ENCODE data around the gene CKS2.

DNA sequence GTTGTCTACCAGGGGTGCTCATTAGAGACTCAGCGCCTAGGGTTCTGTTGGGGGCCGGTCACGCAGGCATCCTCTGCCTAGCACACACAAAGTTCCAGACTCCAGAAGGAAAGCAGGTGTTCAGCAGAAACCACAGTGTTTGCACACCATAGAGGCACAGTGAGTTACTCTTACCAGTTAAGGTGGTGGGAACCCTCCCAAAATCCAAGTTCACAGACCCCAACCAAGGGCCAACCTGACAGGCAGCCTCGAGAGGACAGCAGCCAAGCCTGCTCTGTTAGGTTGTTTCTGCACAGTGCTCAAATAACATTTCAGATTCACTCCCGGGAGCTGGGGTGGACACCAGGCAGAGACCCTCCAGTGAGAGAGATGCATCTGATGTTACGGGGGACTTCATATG lies 43.5 kb downstream of the CKS2 start:
- TF ChIP-seq, protein P1, sequence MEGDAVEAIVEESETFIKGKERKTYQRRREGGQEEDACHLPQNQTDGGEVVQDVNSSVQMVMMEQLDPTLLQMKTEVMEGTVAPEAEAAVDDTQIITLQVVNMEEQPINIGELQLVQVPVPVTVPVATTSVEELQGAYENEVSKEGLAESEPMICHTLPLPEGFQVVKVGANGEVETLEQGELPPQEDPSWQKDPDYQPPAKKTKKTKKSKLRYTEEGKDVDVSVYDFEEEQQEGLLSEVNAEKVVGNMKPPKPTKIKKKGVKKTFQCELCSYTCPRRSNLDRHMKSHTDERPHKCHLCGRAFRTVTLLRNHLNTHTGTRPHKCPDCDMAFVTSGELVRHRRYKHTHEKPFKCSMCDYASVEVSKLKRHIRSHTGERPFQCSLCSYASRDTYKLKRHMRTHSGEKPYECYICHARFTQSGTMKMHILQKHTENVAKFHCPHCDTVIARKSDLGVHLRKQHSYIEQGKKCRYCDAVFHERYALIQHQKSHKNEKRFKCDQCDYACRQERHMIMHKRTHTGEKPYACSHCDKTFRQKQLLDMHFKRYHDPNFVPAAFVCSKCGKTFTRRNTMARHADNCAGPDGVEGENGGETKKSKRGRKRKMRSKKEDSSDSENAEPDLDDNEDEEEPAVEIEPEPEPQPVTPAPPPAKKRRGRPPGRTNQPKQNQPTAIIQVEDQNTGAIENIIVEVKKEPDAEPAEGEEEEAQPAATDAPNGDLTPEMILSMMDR (IDR thresholded peaks at IDR 0.05), result no peak
- TF ChIP-seq POLR2A (IDR thresholded peaks at IDR 0.05), result no peak

All from lower leg skin (tissue), 3 donors.